ENCODE data around the gene SIRPD.

GRCh38 chr20:1524004-1524403, 33.5 kb downstream of the SIRPD start:
- TF ChIP-seq CTCF (conservative IDR thresholded peaks at IDR 0.05; ENCODE audit: low read depth, low read length) (no peak), EZH2 (IDR thresholded peaks at IDR 0.05; ENCODE audit: low read length, unreplicated experiment) (no peak)
